ENCODE measurements around the gene VWA5B1.

Gene VWA5B1

DNA sequence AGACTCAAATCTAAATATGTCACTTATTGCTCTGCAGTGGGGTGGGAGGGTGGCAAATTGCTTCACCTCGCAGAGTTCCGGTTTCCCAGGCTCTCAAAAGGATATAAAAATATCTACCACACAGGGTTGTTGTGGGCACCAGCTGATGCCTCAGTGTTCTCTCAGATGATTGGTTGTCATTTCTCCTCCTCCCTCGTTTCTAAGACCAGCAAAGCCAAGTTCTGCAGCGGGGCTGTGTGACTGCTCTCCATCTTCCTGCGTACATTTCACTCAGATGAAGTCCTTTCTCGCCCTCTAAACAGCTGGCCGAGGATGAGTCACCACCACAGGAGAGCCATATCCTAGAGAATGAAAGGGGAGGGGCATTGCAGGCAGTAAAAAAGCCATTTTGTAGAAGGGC, 35.0 kb upstream of the VWA5B1 start:
- no peak for DNase-seq (ENCODE audit: low read depth)

DNA sequence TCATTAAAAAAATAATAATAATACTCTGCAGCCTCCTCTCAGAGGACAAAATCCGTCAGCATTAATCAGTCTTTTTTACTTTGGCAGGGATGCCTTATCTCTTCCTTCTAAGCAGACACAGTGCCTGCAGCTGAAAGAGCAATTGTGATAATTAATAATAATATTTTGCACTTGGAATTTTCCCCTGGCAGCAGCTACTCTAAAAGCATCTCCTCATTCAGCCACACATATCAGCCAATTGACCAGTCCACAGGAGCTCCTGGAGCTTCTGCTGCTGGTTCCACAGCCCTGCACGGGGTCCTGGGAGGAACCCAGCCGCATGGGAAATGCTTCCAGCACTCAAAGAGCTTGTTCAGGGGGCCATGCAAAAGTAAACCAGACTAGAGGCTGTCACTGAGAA, 31.0 kb upstream of the VWA5B1 start:
- no peak overlapping the region for H3K4me3 ChIP-seq (ENCODE audit: low read depth, low read length)
- DNase-seq (ENCODE audit: low read depth), result no peak
- TF ChIP-seq, protein P1, sequence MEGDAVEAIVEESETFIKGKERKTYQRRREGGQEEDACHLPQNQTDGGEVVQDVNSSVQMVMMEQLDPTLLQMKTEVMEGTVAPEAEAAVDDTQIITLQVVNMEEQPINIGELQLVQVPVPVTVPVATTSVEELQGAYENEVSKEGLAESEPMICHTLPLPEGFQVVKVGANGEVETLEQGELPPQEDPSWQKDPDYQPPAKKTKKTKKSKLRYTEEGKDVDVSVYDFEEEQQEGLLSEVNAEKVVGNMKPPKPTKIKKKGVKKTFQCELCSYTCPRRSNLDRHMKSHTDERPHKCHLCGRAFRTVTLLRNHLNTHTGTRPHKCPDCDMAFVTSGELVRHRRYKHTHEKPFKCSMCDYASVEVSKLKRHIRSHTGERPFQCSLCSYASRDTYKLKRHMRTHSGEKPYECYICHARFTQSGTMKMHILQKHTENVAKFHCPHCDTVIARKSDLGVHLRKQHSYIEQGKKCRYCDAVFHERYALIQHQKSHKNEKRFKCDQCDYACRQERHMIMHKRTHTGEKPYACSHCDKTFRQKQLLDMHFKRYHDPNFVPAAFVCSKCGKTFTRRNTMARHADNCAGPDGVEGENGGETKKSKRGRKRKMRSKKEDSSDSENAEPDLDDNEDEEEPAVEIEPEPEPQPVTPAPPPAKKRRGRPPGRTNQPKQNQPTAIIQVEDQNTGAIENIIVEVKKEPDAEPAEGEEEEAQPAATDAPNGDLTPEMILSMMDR (IDR thresholded peaks at IDR 0.05; ENCODE audit: low read depth, low read length, missing control alignments), result no peak

More for the DNA sequence above, 35.0 kb upstream of the VWA5B1 start:
- H3K4me3 ChIP-seq (ENCODE audit: low read depth, low read length), result no peak overlapping the region
- TF ChIP-seq, protein P1 (IDR thresholded peaks at IDR 0.05; ENCODE audit: low read depth, low read length, missing control alignments), result no peak

DNA sequence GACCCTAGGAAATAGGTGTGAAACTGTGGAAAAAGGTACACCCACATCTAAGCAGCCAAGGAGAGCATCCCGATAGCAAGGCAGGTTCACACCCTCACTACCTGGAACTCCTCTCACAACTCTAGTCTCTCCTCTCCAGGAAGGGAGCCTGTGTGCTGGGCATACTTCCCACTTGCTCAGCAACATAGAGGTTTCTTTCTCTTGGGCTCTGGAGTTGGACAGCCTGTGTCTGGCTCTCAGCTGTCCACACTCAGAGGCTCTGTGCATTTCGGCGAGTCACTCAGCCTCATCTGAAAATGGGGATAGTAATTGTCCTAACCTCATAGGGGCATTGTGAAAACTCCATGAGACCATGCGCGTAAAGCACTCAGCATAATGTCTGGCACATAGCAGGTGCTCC, 29.6 kb upstream of the VWA5B1 start:
- DNase-seq (ENCODE audit: low read depth), result no peak
- TF ChIP-seq, protein P1 (IDR thresholded peaks at IDR 0.05; ENCODE audit: low read depth, low read length, missing control alignments), result no peak

DNA sequence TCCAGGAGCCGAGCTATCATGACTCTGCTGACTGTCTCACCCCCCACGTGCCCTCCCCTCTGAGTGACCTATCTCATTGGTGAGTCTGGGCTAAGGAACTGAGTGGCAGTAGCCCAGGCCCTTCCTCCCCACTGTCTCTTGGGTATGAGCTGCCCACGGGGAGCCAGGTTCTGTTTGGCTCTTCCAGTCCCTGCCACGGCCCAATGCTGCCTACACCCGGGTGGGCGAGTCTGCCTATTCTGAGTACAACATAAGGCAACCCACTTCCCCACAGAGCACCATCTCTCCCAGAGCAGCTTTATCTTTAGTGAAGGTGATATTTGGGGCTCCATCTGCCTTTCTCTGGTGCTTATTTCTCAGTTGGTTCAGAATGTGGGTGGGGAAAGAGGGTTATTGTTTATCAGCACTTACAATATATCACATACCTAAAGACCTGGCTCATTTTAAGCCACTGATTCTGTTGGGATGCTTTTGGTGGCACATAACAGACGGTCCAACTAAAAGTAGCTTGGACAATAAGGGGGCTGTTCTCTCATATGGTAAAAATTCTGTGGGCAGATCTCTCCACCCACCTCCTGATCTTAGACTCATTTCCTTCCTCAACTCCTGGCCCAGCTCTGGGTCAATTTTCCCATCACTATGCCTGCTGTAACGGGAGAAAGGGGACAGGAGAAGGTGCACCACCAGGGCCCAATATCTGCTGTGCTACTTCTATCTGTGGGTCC, 27.7 kb upstream of the VWA5B1 start:
- TF ChIP-seq, protein P1 (IDR thresholded peaks at IDR 0.05; ENCODE audit: low read depth, low read length, missing control alignments), result no peak
- no peak for DNase-seq (ENCODE audit: low read depth)
- no peak overlapping the region for H3K4me3 ChIP-seq (ENCODE audit: low read depth, low read length)

More for the DNA sequence above, 29.6 kb upstream of the VWA5B1 start:
- no peak overlapping the region for H3K4me3 ChIP-seq (ENCODE audit: low read depth, low read length)

DNA sequence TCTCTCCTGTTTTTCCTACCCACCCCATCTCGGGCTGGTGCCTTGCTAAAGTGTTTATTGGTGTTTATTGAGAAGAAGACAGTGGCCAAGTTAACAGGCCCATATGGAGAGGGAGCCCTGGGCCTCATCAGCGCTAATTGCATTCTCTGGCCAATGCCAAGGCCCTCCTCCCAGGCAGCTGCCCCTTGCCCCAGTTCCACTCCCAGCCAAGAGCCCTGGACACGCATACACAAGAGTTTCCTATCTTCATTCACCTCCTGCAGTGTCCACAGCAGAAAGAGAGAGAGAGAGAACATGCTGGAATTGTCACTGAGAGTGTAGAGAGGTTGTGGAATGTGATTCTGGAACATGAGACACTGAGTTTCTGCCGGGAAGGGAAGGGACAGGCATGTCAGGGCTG, 25.4 kb upstream of the VWA5B1 start:
- no peak for DNase-seq (ENCODE audit: low read depth)
- TF ChIP-seq, protein P1 (IDR thresholded peaks at IDR 0.05; ENCODE audit: low read depth, low read length, missing control alignments), result no peak

DNA sequence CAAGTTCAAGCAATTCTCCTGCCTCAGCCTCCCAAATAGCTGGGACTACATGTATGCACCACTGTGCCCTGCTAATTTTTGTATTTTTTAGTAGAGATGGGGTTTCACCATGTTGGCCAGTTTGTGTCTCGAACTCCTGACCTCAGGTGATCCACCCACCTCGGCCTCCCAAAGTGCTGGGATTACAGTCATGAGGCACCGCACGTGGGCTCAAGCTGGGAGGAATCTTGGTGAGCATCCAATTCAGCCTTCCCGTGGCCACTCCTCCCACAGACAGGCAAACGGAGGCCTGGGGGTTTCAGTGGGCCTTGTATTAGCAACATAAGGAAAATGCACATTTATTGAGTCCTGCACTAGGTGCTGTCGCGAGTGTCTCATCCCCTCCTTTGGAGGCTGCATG, 24.5 kb upstream of the VWA5B1 start:
- TF ChIP-seq, protein P1 (IDR thresholded peaks at IDR 0.05; ENCODE audit: low read depth, low read length, missing control alignments), result no peak

More for the DNA sequence above, 25.4 kb upstream of the VWA5B1 start:
- no peak overlapping the region for H3K4me3 ChIP-seq (ENCODE audit: low read depth, low read length)

DNA sequence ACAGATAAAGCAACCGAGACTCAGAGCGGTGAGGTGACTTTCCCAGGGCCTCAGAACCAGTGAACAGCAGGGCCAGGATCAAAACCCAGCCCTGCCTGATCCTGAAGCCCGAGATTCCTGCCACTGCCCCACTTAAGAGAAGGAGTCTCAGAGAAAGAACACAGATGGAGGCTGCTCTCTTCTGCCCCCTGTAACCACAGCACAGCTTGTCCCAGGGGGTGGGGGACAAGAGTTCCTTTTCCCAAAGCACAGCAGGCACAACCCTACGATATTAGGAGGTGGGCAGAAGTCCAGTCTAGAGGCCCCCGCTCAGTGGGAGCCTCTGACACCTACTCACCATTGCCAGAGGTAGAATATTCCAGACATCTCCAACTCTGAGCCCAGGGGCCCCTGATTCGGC, 24.0 kb upstream of the VWA5B1 start:
- no peak overlapping the region for H3K4me3 ChIP-seq (ENCODE audit: low read depth, low read length)
- TF ChIP-seq, protein P1 (IDR thresholded peaks at IDR 0.05; ENCODE audit: low read depth, low read length, missing control alignments), result no peak
- DNase-seq (ENCODE audit: low read depth), result no peak

More for the DNA sequence above, 24.5 kb upstream of the VWA5B1 start:
- DNase-seq (ENCODE audit: low read depth), result no peak
- no peak overlapping the region for H3K4me3 ChIP-seq (ENCODE audit: low read depth, low read length)

Measured in GM12864 (cell line).